Adipose tissue (tissue), 3 donors: ENCODE measurements around the gene MYRIP. TPM values are rescaled to one million over a fixed set of nuclear protein-coding genes. Genes with fewer than 3 reads are reported as not detected.
"Not testable (repeated sequence)": the region's sequence is repeated elsewhere in the genome, so short reads cannot be mapped to it uniquely, and the experiment has no call there.

Experiments used
- H3K27ac ChIP-seq: one replicate; pipeline ENCODE4 v1.5.1; 2013; ENCODE audit warnings: low read depth, low read length
- WGBS, 3 donors: extraction: QIAGEN DNeasy Blood & Tissue Kit; methylation state at CpG; one replicate each; pipeline ENCODE4 v1.1.7; 2013; 5-methylcytosine and 5-hydroxymethylcytosine counted together
- polyA plus RNA-seq, 3 donors: library from polyadenylated mRNA; stranded (reverse); fragments of 200-250 nt; gene quantifications; one replicate each; pipeline ENCODE4 v1.2.3, GENCODE V29; 2013
- donor health status: healthy with polysubstance abuse.
- donor health status: Bipolar disorder and iron deficiency.
- donor health status: healthy.

MYRIP gene
- polyA plus RNA-seq, 3 donors, result 1.1 to 3.1 (median 2.7) TPM

- no peak overlapping the region for H3K27ac ChIP-seq
- WGBS, 3 donors, result 66 to 82% (median 80%) methylated on average over 1 of the region's 1 CpG
Observed at GRCh38 chr3:40264451-40264850, 455.0 kb downstream of the MYRIP start.

DNA sequence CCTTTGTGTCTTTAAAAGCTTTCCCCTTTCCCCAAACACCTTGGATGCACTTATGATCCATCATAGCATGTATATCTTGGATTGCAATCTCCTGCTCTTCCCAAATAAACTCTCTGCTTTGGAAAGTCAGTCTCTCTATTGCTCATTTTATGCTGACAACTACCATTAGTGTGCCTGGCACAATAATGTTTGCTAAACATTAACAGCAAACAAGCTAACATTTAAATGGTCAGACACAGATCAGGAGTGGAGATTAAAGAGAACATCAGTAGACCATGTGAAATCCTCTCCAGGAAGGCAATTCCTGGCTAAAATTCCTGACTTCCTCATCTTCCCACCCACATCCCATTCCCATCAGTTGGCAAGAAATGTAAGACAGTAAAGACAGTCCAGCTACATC lies 455.8 kb downstream of the MYRIP start:
- no peak overlapping the region for H3K27ac ChIP-seq

DNA sequence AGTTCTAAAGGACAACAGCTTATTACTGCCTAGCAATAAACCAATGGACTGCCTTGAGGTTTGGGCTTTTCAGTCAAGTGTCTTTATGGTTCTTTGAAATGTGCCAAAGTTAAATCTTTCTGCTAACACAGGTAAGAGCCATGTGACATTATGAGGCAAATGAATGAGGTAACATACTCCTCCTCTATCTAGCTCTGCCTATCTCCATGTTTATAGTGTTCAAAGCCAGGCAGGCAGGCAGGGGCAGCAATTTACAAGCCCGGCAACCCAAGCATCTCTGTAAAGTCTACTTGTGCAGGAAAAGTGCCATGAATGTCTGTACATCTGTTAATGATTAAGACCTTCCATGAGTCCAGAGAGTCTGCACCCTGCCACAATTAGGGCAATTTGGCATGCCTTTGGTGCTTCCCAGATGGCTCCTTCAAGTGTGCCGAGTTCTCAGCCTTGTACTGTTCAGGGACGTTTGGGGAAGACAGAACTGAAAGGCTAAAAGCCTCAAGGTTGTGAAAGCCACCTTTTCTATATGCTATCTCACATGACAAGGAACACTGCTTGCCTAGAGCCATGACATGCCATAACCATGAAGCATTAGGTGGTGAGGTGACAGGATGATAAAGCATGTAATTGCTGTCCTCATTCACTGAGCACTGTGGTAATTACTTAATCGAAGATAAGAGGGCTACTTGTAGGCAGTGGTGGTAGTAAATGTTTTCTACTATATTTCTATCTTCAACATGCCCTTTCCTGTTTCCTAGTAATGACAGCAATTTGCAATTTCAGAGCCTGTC lies 458.7 kb downstream of the MYRIP start:
- no peak overlapping the region for H3K27ac ChIP-seq
- 34 to 65% (median 48%) methylated on average over 4 of the region's 4 CpGs for WGBS, 3 donors

- no peak overlapping the region for H3K27ac ChIP-seq
- 82 to 94% (median 91%) methylated on average over 2 of the region's 2 CpGs for WGBS, 3 donors
Observed at GRCh38 chr3:40268802-40269524, 459.6 kb downstream of the MYRIP start.

DNA sequence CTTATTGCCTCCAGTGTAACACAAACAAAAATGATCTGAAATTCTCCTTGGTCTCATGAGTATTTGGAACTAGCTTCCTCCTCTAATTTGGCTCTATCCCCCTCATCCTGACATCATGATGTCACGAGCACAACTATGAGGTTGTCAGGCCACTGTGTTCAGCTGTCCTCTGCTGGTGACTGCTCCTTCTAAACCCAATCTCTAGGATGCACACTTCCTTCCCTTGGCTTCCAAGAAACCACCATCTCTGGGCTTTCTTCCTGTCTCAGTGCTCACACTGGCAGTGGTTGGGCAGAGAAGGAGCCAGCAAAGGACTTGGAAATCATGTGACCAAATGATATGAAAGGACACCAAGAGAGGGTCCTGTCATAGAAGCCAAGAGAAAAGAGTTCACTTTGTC lies 469.4 kb downstream of the MYRIP start:
- H3K27ac ChIP-seq, result no peak overlapping the region
- 0% methylated on average over 1 of the region's 1 CpG for WGBS, 3 donors

- WGBS, 3 donors, result 73 to 78% (median 73%) methylated on average over 2 of the region's 2 CpGs
- no peak overlapping the region for H3K27ac ChIP-seq
Observed at GRCh38 chr3:40281995-40282394, 472.6 kb downstream of the MYRIP start.

- WGBS, 3 donors, result 97 to 98% (median 98%) methylated on average over 5 of the region's 5 CpGs
- H3K27ac ChIP-seq, result not testable (repeated sequence)
Observed at GRCh38 chr3:40283057-40283456, 473.6 kb downstream of the MYRIP start.

- 86 to 94% (median 91%) methylated on average over 2 of the region's 2 CpGs for WGBS, 3 donors
- H3K27ac ChIP-seq, result no peak overlapping the region
Observed at GRCh38 chr3:40287248-40287647, 477.8 kb downstream of the MYRIP start.

GRCh38 chr3:40290396-40290795 lies 481.0 kb downstream of the MYRIP start:
- no peak overlapping the region for H3K27ac ChIP-seq
- 90 to 98% (median 96%) methylated on average over 6 of the region's 6 CpGs for WGBS, 3 donors

GRCh38 chr3:40291471-40291870 lies 482.1 kb downstream of the MYRIP start:
- WGBS, 3 donors, result 92 to 97% (median 95%) methylated on average over 4 of the region's 4 CpGs
- H3K27ac ChIP-seq, result no peak overlapping the region

GRCh38 chr3:40292637-40293349 lies 483.4 kb downstream of the MYRIP start:
- H3K27ac ChIP-seq, result no peak overlapping the region
- 69 to 84% (median 79%) methylated on average over 4 of the region's 4 CpGs for WGBS, 3 donors

GRCh38 chr3:40294434-40294833 lies 485.0 kb downstream of the MYRIP start:
- WGBS, 3 donors, result 97 to 100% (median 100%) methylated on average over 1 of the region's 1 CpG
- H3K27ac ChIP-seq, result no peak overlapping the region

DNA sequence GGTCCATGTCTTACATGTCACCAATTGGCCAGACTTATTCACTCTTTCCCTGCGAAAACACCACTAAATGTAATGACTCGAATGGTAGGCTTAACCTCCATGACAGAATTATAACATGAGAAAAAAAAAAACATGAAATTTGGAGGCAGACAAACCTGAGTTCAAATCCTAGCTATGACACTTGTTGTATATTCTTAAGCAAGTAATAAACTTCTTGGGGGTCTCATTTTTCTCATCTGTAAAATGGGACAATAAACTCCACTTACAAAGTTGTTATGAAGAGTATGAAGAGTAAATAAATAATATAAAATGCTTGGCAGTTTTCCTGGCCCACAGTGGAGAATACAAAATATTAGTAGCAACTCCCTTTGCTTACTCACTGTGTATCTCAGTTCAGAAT lies 488.7 kb downstream of the MYRIP start:
- WGBS, 3 donors, result 94 to 98% (median 96%) methylated on average over 2 of the region's 2 CpGs
- no peak overlapping the region for H3K27ac ChIP-seq

DNA sequence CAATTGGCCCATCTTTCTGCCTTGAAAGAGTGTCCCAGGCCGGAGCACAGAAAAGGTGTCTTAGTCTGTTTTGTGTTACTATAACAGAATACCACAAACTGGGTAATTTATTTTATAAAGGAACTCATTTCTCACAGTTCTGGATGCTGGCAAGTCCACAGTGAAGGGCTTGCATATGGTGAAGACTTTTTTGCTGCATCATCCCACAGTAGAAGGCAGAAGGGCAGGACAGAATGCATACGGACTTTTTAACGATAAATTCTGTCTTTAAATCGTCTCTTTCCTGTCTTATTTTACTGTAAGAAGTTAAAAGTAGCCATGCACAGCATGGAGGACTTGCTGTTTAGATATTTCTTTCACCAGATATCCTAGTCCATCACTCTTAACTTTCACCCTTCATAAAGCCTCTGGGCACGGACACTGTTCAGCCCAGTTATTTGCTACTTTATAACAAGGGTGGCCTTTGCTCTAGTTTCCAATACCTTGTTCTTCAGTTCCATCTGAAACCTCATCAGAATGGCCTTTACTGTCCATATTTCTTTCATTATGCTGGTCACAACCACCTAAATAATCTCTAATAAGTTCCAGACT lies 489.8 kb downstream of the MYRIP start:
- H3K27ac ChIP-seq, result no peak overlapping the region
- 68 to 85% (median 70%) methylated on average over 5 of the region's 5 CpGs for WGBS, 3 donors

- no peak overlapping the region for H3K27ac ChIP-seq
- WGBS, 3 donors, result 52 to 80% (median 52%) methylated on average over 3 of the region's 3 CpGs
Observed at GRCh38 chr3:40299721-40300335, 490.4 kb downstream of the MYRIP start.

DNA sequence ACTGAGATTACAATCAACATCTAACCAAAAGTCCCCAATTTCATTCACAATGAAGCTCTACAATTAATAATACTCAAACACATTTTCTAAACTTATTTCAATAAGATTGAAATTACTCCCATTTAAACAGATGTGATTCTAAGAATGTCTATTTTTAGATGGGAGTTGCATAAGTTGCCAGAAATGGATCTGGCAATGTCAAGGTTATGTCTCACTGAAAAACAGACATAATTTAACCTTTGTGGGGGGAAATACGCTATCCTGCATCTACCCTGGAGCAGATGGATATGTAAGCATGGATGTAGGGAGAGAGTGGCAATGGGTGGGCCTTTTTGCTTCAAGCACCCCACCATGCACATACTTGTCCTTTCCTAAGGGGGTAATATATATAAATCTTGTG lies 493.4 kb downstream of the MYRIP start:
- no peak overlapping the region for H3K27ac ChIP-seq
- WGBS, 3 donors, result 37 to 69% (median 66%) methylated on average over 1 of the region's 1 CpG

DNA sequence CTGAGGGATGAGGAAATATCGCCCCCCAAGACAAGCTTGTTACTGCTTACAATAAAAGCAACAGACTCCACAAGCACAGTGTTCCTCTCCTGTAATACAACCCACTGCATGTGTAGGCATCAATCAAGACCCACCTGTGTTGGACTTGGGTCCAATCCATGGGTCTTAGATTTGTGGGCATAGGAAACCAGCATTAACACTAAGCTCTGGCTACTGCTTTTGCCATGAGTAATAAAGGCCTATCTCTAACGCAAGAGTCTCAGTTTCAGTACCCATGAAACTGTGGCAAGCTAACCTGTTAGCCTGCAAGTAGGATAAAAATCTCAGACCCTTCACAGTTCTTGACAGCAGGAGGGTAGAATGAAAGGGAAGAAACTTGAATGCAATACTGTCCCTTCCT lies 494.9 kb downstream of the MYRIP start:
- H3K27ac ChIP-seq, result no peak overlapping the region
- 92 to 96% (median 95%) methylated on average over 2 of the region's 2 CpGs for WGBS, 3 donors

GRCh38 chr3:40306336-40306735 lies 496.9 kb downstream of the MYRIP start:
- WGBS, 3 donors, result 89 to 97% (median 93%) methylated on average over 3 of the region's 3 CpGs
- H3K27ac ChIP-seq, result no peak overlapping the region

- WGBS, 3 donors, result 82 to 93% (median 83%) methylated on average over 1 of the region's 1 CpG
Observed at GRCh38 chr3:40307176-40307575, 497.8 kb downstream of the MYRIP start.

More at GRCh38 chr3:40307176-40307575, 497.8 kb downstream of the MYRIP start:
- H3K27ac ChIP-seq, result no peak overlapping the region
